Measurements from ENCODE around the gene VPS39.
A peak's percentile ranks its signal among the peaks of the same experiment; 100 is the strongest.

VPS39 gene

GRCh38 chr15:42119446-42119760, 88.7 kb downstream of the VPS39 start:
- Histone ChIP-seq H3K27ac (replicated peaks) (peak overlapping the region; percentile 87), H3K27me3 (ENCODE audit: insufficient read depth, poor library complexity, severe bottlenecking) (no peaks in the 10 kb centered on the region), H3K4me3 (replicated peaks; ENCODE audit: insufficient read depth, low read length) (no peak overlapping the region)
- TF ChIP-seq POLR2AphosphoS5 (IDR thresholded peaks at IDR 0.05; ENCODE audit: low read depth) (no peak), SPI1 (IDR thresholded peaks at IDR 0.05; ENCODE audit: borderline replicate concordance, low read depth) (no peak), CTCF (IDR thresholded peaks at IDR 0.05; ENCODE audit: insufficient read depth, low read length) (no peak), GABPA (IDR thresholded peaks at IDR 0.05; ENCODE audit: low read depth) (no peak), REST (IDR thresholded peaks at IDR 0.05; ENCODE audit: insufficient replicate concordance, low read depth) (no peak)
- DNase-seq (ENCODE audit: low read depth in 1 of 2, low spot score in 1 of 2) = no peak

GRCh38 chr15:42118650-42119445, 89.3 kb downstream of the VPS39 start:
- peak; percentile 41 to 68 for DNase-seq (ENCODE audit: low read depth in 1 of 2, low spot score in 1 of 2)
- TF ChIP-seq GABPA (IDR thresholded peaks at IDR 0.05; ENCODE audit: low read depth) (no peak), CTCF (IDR thresholded peaks at IDR 0.05; ENCODE audit: insufficient read depth, low read length) (no peak), SPI1 (IDR thresholded peaks at IDR 0.05; ENCODE audit: borderline replicate concordance, low read depth) (no peak), POLR2AphosphoS5 (IDR thresholded peaks at IDR 0.05; ENCODE audit: low read depth) (no peak), REST (IDR thresholded peaks at IDR 0.05; ENCODE audit: insufficient replicate concordance, low read depth) (no peak)
- H3K4me3 ChIP-seq (replicated peaks; ENCODE audit: insufficient read depth, low read length) = no peak overlapping the region
- no peaks in the 10 kb centered on the region for H3K27me3 ChIP-seq (ENCODE audit: insufficient read depth, poor library complexity, severe bottlenecking)
- peak overlapping the region; percentile 87; the same call in 1 of the 2 replicates for H3K27ac ChIP-seq (replicated peaks)

GRCh38 chr15:42111924-42112323, 96.2 kb downstream of the VPS39 start:
- no peaks in the 10 kb centered on the region for H3K27me3 ChIP-seq (ENCODE audit: insufficient read depth, poor library complexity, severe bottlenecking)
- H3K27ac ChIP-seq (replicated peaks) = peak overlapping the region; percentile 91
- no peak overlapping the region for H3K4me3 ChIP-seq (replicated peaks; ENCODE audit: insufficient read depth, low read length)
- TF ChIP-seq SPI1 (IDR thresholded peaks at IDR 0.05; ENCODE audit: borderline replicate concordance, low read depth) (peak; percentile 1; the same call in 1 of the 2 replicates), REST (IDR thresholded peaks at IDR 0.05; ENCODE audit: insufficient replicate concordance, low read depth) (peak; percentile 16), POLR2AphosphoS5 (IDR thresholded peaks at IDR 0.05; ENCODE audit: low read depth) (peak; percentile 77), GABPA (IDR thresholded peaks at IDR 0.05; ENCODE audit: low read depth) (peak; percentile 57), CTCF (IDR thresholded peaks at IDR 0.05; ENCODE audit: insufficient read depth, low read length) (no peak)
- peak; percentile 79 to 94 for DNase-seq (ENCODE audit: low read depth in 1 of 2, low spot score in 1 of 2)

All from HL-60 (cell line).